NK-92 (cell line): Measurements from ENCODE around the gene ICA1.

Experiments
- DNase-seq: peaks from one replicate; lab custom pipeline; 2025; ENCODE audit not compliant: unreplicated experiment; lab: John Stamatoyannopoulos, UW

Gene ICA1

GRCh38 chr7:8134089-8134733 is 127.8 kb downstream of the ICA1 start:
- no peak for DNase-seq

GRCh38 chr7:8133188-8133848 is 128.6 kb downstream of the ICA1 start:
- no peak for DNase-seq

GRCh38 chr7:8131694-8132605 is 130.0 kb downstream of the ICA1 start:
- DNase-seq: no peak

- no peak for DNase-seq
These were observed 131.3 kb downstream of the ICA1 start for GRCh38 chr7:8130663-8131062.

GRCh38 chr7:8129318-8129659 is 132.7 kb downstream of the ICA1 start:
- no peak for DNase-seq

GRCh38 chr7:8128449-8129317 is 133.3 kb downstream of the ICA1 start:
- DNase-seq: no peak

- DNase-seq: no peak
These were observed 135.3 kb downstream of the ICA1 start for GRCh38 chr7:8126601-8127167.

GRCh38 chr7:8125680-8126444 is 136.1 kb downstream of the ICA1 start:
- no peak for DNase-seq

- DNase-seq: no peak
These were observed 140.7 kb downstream of the ICA1 start for GRCh38 chr7:8121243-8121642.

GRCh38 chr7:8120390-8121058 is 141.4 kb downstream of the ICA1 start:
- DNase-seq: no peak

GRCh38 chr7:8119262-8119661 is 142.7 kb downstream of the ICA1 start:
- no peak for DNase-seq

- no peak for DNase-seq
These were observed 144.8 kb downstream of the ICA1 start for GRCh38 chr7:8117195-8117594.

GRCh38 chr7:8115547-8116402 is 146.2 kb downstream of the ICA1 start:
- no peak for DNase-seq

- DNase-seq: no peak
These were observed 147.8 kb downstream of the ICA1 start for GRCh38 chr7:8114175-8114574.

GRCh38 chr7:8113184-8113583 is 148.8 kb downstream of the ICA1 start:
- DNase-seq: no peak

GRCh38 chr7:8112685-8113084 is 149.3 kb downstream of the ICA1 start:
- DNase-seq: no peak

GRCh38 chr7:8111282-8111960 is 150.5 kb downstream of the ICA1 start:
- no peak for DNase-seq
